K562 (cell line): ENCODE results near the gene ITPR2. TPM values are rescaled to one million over a fixed set of nuclear protein-coding genes. Genes with fewer than 3 reads are reported as not detected.

ENCODE experiments used
- polyA plus RNA-seq, 8 experiments: library from polyadenylated mRNA; depleted of rRNA in 4 of 8; stranded (reverse) in 5 of 8; unstranded in 3 of 8; fragments of >200 nt; fragmentation: Nextera tagmentation in 2 of 8; fragmentation: Illumina TruSeq in 1 of 8; extraction: Ambion mirVana in 2 of 8; extraction: Trizol in 1 of 8; gene quantifications; 2 replicates each; pipeline versions ENCODE4 v1.2.1 to v1.2.3, GENCODE V29; 2011 to 2014; ENCODE audit warnings: inconsistent platforms in 1 of 8, missing spikeins in 1 of 8
- total RNA-seq, 7 experiments: library from RNA; depleted of rRNA in 6 of 7; stranded (reverse); fragments of >200 nt in 6 of 7; fragmentation: Illumina TruSeq in 2 of 7; extraction: Trizol in 2 of 7; gene quantifications; 2 replicates each; pipeline versions ENCODE4 v1.2.1 to v1.2.3, GENCODE V29; 2011 to 2021; ENCODE audit warnings: low replicate concordance in 1 of 7
- TF ChIP-seq, protein P1 (sequence below): fragments of 200-600 bp; sonication (generic); IDR thresholded peaks from one replicate; pipeline ENCODE4 v1.6.1; 2012; ENCODE audit warnings: mild to moderate bottlenecking, low read depth, low read length, inconsistent platforms

The ITPR2 gene
- total and polyA plus RNA-seq, 9 of the 15 experiments (the other 6 are each of a cell fraction or from before 2014, with no cell fraction given) = 0.21 to 3.3 (median 0.95) TPM

DNA sequence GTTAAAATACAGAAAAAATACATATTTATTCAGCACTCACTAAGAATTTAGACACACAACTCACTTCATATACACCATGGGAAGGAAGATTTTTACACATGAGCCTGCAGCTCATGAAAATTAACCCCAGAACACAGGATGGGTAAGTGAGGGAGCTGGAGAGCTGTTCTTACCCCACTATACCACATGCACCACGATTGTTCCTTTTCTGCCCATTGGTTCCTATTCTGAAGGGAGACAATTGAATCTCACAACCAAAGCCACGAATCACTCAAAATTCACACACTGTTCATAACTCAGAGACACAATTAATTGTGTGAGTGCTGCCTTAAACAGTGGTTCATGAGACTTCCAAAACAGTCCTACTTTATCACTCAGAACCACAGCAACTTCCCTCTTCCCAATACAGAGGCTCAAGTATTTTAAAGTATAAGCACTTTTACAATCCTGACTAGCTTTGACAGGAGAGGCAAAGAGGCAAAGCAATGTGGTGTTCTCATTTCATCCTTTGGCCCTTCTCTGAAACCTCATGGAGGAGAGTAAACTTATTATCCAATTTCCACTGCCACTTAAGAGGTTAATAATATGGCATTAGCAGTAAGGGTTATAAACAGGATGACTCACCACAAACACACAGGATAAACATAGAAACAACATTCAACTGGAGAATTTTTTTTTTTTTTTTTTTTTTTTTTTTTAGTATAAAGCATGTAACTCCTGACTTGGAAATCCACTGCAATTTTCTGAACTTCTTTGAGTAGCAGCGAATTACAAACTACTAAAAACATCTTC lies 59.5 kb downstream of the ITPR2 start (continued):
- TF ChIP-seq, protein P1, sequence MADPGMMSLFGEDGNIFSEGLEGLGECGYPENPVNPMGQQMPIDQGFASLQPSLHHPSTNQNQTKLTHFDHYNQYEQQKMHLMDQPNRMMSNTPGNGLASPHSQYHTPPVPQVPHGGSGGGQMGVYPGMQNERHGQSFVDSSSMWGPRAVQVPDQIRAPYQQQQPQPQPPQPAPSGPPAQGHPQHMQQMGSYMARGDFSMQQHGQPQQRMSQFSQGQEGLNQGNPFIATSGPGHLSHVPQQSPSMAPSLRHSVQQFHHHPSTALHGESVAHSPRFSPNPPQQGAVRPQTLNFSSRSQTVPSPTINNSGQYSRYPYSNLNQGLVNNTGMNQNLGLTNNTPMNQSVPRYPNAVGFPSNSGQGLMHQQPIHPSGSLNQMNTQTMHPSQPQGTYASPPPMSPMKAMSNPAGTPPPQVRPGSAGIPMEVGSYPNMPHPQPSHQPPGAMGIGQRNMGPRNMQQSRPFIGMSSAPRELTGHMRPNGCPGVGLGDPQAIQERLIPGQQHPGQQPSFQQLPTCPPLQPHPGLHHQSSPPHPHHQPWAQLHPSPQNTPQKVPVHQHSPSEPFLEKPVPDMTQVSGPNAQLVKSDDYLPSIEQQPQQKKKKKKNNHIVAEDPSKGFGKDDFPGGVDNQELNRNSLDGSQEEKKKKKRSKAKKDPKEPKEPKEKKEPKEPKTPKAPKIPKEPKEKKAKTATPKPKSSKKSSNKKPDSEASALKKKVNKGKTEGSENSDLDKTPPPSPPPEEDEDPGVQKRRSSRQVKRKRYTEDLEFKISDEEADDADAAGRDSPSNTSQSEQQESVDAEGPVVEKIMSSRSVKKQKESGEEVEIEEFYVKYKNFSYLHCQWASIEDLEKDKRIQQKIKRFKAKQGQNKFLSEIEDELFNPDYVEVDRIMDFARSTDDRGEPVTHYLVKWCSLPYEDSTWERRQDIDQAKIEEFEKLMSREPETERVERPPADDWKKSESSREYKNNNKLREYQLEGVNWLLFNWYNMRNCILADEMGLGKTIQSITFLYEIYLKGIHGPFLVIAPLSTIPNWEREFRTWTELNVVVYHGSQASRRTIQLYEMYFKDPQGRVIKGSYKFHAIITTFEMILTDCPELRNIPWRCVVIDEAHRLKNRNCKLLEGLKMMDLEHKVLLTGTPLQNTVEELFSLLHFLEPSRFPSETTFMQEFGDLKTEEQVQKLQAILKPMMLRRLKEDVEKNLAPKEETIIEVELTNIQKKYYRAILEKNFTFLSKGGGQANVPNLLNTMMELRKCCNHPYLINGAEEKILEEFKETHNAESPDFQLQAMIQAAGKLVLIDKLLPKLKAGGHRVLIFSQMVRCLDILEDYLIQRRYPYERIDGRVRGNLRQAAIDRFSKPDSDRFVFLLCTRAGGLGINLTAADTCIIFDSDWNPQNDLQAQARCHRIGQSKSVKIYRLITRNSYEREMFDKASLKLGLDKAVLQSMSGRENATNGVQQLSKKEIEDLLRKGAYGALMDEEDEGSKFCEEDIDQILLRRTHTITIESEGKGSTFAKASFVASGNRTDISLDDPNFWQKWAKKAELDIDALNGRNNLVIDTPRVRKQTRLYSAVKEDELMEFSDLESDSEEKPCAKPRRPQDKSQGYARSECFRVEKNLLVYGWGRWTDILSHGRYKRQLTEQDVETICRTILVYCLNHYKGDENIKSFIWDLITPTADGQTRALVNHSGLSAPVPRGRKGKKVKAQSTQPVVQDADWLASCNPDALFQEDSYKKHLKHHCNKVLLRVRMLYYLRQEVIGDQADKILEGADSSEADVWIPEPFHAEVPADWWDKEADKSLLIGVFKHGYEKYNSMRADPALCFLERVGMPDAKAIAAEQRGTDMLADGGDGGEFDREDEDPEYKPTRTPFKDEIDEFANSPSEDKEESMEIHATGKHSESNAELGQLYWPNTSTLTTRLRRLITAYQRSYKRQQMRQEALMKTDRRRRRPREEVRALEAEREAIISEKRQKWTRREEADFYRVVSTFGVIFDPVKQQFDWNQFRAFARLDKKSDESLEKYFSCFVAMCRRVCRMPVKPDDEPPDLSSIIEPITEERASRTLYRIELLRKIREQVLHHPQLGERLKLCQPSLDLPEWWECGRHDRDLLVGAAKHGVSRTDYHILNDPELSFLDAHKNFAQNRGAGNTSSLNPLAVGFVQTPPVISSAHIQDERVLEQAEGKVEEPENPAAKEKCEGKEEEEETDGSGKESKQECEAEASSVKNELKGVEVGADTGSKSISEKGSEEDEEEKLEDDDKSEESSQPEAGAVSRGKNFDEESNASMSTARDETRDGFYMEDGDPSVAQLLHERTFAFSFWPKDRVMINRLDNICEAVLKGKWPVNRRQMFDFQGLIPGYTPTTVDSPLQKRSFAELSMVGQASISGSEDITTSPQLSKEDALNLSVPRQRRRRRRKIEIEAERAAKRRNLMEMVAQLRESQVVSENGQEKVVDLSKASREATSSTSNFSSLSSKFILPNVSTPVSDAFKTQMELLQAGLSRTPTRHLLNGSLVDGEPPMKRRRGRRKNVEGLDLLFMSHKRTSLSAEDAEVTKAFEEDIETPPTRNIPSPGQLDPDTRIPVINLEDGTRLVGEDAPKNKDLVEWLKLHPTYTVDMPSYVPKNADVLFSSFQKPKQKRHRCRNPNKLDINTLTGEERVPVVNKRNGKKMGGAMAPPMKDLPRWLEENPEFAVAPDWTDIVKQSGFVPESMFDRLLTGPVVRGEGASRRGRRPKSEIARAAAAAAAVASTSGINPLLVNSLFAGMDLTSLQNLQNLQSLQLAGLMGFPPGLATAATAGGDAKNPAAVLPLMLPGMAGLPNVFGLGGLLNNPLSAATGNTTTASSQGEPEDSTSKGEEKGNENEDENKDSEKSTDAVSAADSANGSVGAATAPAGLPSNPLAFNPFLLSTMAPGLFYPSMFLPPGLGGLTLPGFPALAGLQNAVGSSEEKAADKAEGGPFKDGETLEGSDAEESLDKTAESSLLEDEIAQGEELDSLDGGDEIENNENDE = no peak
- TF ChIP-seq, all 486 proteins: peak for 0
